Activated CD4-positive, alpha-beta T cell treated with anti-CD3 and anti-CD28 coated beads for 24 hours (primary cell): ENCODE results near the gene ISY1.
A peak's percentile ranks its signal among the peaks of the same experiment; 100 is the strongest.
"Not testable (repeated sequence)": the region's sequence is repeated elsewhere in the genome, so short reads cannot be mapped to it uniquely, and the experiment has no call there.

ENCODE experiments used
- DNase-seq, 2 donors: peaks; one replicate each; pipeline ENCODE4 v3.0.0-alpha.2; 2020; ENCODE audit warnings: low read depth in 2 of 2

The ISY1 gene

GRCh38 chr3:129120254-129121004 lies 40.4 kb downstream of the ISY1 start:
- DNase-seq: peak; percentile 82 to 83

DNA sequence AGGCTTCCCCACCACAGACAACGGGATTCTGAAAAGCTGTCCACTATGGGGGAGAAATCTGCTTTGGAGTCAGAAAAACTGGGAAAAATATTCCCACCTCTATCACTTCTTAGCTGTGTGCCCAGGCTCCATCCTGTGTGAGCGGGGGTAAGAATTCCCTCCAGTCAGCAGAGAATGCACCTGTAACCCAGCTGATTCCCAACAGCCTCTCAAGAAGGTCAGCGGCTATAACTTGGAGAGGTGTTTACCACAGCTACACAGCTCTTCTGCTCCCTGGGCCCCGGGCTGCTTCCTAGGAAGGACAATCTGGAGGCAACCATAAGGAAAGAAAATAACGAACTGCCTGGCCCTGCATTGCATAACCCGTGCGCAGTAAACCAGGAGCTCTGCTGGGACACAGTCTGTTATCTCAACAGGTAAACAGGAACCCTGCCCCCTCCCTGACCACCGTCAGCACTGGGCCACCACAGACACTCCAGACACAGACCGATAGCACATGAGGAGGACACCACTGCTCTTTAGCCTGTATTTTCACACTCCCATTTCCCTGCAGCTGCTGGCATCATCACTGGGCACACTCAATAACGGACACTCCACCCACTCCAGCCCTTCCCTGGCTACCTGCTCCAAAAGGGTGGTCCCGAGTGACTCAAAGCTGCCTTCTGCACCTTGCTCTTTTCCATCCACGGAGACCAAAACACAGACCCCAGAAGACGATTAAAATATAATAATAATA lies 41.3 kb downstream of the ISY1 start:
- DNase-seq: no peak

GRCh38 chr3:129118745-129119144 lies 42.1 kb downstream of the ISY1 start:
- no peak for DNase-seq

GRCh38 chr3:129117134-129117533 lies 43.7 kb downstream of the ISY1 start:
- no peak for DNase-seq

DNA sequence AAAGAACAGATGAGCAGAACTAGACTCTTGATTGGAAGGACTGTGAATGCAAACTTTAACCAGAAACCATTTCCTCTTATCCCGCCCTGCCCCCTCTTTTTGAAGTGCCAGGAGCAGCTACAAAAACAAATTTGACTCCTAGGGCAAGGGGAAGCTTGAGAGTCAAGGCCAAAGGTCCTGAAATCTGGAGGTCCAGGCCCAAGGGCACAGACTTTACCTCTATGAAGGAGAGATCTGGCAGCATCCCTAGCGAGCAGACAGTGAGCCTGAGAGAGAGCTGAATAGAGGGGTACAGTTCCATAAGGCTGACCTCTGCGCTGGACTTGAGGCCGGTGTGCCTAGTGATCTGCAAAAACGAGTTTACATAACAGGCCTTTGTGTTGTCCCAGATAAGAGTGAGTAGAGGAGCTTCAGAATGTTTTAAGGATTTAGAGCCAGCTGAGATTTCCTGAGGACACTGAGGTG lies 44.3 kb downstream of the ISY1 start:
- DNase-seq: no peak

GRCh38 chr3:129114455-129114854 lies 46.4 kb downstream of the ISY1 start:
- no peak for DNase-seq

GRCh38 chr3:129112308-129113052 lies 48.4 kb downstream of the ISY1 start:
- no peak for DNase-seq

- DNase-seq: not testable (repeated sequence)
Observed at GRCh38 chr3:129111076-129111780, 49.6 kb downstream of the ISY1 start.

- no peak for DNase-seq
Observed at GRCh38 chr3:129107793-129108192, 53.1 kb downstream of the ISY1 start.

GRCh38 chr3:129106866-129107565 lies 53.8 kb downstream of the ISY1 start:
- no peak for DNase-seq

DNA sequence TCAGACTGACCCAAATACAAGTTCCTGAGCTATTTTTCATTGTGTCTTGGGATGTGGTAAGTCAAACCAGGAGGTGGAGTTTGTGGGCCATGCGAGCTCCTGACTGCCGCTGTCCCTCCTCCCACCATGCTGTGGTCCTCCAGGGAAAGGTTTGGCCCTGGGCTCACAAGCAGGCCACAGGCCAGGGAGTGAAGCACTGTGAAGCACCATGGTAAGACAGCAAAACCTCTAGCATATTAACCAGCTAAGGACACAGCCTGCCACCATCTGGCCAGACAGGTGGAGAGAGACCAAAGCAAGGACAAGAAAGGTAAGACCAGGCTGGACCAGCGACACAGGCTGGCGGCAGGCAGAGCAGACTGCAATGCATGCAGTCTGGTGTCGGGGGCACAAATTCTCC lies 54.5 kb downstream of the ISY1 start:
- no peak for DNase-seq

DNA sequence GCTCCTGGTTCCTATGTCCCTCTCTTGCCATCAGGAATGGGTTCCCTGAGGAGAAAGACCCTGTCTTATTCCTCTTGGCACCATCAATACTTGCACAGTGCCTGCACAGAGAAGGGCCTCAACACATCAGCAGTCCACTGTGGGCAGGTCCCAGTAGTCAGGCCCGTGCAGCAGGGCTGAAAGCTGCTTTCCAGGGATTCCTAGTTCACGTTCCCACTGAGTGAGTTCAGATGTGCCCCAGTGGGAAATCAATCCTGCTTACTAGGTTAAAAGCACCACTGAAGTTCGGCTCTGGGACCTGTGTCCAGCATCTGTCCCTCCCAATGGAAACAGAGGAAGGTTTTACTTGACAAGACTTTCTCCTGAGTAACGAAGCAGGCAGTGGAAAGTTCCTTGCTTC lies 55.0 kb downstream of the ISY1 start:
- no peak for DNase-seq

DNA sequence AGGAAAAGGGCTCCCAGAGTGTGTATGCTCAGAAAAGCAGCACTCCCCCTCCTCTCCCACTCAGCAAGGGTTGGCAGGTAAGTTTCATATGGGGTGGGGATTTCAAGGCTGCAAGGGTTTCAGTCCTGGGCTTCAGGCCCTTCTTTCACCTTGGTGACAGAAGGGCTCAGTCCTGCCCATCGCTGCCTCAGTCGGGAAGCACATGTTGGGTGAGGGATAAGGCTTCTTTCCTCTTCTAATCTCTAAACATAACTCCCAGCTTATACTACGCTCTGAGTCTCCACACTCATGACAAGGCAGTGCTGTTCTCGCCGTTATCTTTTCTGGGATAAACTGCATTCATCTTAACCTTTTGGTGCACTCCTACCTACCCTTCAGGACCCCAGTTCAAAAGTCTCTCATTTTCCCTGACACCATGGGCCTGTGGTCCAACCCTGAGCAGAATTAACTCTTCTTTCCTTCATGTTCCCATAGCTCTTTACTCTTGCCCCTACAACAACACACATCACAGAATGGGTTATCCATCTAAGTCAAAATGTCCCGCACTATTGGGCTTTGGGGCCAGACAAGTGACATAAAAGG lies 56.3 kb downstream of the ISY1 start:
- no peak for DNase-seq

DNA sequence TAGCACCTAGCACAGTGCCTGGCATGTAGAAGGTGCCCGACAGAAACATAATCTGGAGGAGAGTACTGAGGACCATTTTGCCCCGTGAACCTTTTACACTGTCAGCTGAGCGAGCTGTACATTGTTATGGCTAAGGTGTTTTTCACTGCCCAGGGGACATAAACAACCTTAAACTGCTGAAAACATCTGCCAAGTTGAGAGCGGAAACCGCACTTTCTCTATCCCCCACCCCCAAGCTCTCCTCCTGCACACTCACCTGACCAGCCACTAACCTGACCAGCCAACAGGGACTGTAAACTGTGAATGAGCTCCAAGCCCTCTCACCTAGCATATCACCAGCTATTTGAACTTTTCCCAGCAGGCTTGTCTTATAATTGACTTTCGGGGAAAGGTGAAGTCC lies 56.8 kb downstream of the ISY1 start:
- DNase-seq: no peak

GRCh38 chr3:129103296-129103695 lies 57.6 kb downstream of the ISY1 start:
- DNase-seq: no peak

GRCh38 chr3:129101370-129102138 lies 59.3 kb downstream of the ISY1 start:
- DNase-seq: no peak

GRCh38 chr3:129100274-129100673 lies 60.6 kb downstream of the ISY1 start:
- no peak for DNase-seq

DNA sequence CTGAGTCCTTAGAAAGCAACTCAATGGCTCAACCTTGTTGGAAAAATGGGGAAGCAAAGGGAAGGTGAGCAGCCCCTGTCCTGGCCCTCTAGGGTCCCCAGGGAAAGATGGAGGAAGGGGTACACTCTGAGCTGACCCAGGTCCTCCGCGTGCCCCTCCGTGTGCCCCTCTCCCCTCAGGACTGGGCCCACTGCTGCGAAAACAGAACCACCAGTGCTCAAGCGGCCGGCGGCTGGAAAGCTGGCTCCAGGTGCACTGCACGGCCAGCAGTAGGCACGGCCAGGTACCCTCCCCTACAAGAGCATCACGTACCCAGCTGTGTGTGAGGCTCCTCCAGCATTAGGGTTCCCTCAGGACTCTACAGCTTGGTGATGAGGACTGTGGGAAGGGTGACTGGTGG lies 65.6 kb downstream of the ISY1 start:
- no peak for DNase-seq

DNA sequence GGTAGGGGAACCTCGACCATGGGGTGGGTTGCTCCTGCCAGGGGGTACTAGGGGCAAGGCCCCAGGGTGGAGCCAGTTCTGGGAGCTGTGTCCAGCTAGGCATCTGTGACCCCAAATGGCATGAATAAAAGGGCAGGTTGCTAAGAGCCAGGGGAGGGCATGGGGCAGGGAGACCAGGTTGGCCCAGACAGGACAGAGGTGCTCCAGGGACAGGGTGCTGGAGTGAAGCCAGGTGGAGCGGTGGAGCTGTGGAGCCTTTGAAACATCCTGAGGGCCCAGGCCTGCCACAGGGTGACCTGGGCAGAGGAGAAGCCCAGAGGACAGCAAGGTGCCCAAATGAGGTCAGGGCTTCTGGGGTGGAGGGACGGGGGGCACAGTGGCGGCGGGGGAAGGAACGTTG lies 72.6 kb downstream of the ISY1 start:
- not testable (repeated sequence) for DNase-seq

DNA sequence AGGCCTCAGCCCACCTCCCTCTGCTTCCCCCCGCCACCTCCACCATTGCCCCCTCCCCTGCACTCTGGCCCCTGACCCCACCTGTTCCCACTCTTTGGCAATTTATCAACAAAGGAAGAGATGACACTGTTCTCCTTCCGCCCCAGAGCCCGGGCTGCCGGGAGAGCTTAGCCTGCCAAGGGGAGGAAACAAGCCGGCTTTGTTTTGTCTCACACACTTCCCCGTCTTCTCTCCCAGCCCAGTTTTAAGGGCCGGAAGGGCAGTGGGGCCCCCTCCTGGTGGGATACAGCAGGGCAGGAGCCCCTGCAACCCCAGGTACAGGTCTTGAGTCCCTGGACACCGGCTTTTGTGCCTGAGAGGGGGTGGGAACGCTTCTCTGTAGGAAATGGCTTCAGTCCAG lies 73.0 kb downstream of the ISY1 start:
- DNase-seq: not testable (repeated sequence)
